Ascending aorta (tissue), 2 donors: ENCODE data around the gene ARL6. TPM values are rescaled to one million over a fixed set of nuclear protein-coding genes. Genes with fewer than 3 reads are reported as not detected.
A peak's percentile ranks its signal among the peaks of the same experiment; 100 is the strongest.

Source experiments
- DNase-seq, 2 donors: peaks; one replicate each; pipeline ENCODE4 v3.0.0-alpha.2; 2019; ENCODE audit warnings: low spot score in 2 of 2
- H3K27ac ChIP-seq, 2 donors: fragments of 200-600 bp; sonication (generic); one replicate each; pipeline ENCODE4 v1.5.1; 2016 to 2017; ENCODE audit warnings: mild to moderate bottlenecking in 1 of 2
- H3K27me3 ChIP-seq: fragments of 200-600 bp; sonication (generic); one replicate; pipeline ENCODE4 v1.5.1; 2017
- H3K36me3 ChIP-seq, 2 donors: fragments of 200-600 bp; sonication (generic); one replicate each; pipeline ENCODE4 v1.5.1; 2016
- H3K4me1 ChIP-seq, 2 donors: fragments of 200-600 bp; sonication (generic); one replicate each; pipeline ENCODE4 v1.5.1; 2016 to 2017; ENCODE audit warnings: mild to moderate bottlenecking in 1 of 2
- H3K4me3 ChIP-seq, 2 donors: fragments of 200-600 bp; sonication (generic); one replicate each; pipeline ENCODE4 v1.5.1; 2016 to 2017; ENCODE audit warnings: mild to moderate bottlenecking in 1 of 2
- H3K9me3 ChIP-seq, 2 donors: fragments of 200-600 bp; sonication (generic); one replicate each; pipeline ENCODE4 v1.5.1; 2016
- intact Hi-C: fragments of 100-400 bp; cut with DNase I; formaldehyde crosslinking; loops from one replicate; pipeline ENCODE4 v1.15.1; 2023
- total RNA-seq: library from RNA; depleted of rRNA; stranded (reverse); fragments of >200 nt; gene quantifications from one replicate; pipeline ENCODE4 v1.1.0, GENCODE V29; 2016
- TF ChIP-seq, protein P1 (sequence below), 3 experiments: fragments of 200-600 bp in 2 of 3; fragments of 450-650 bp in 1 of 3; sonication (generic) in 2 of 3; IDR thresholded peaks; one replicate each; pipeline ENCODE4 v1.5.1; 2016 to 2019; ENCODE audit warnings: antibody characterized with exemption in 3 of 3, mild to moderate bottlenecking in 1 of 3, moderate library complexity in 1 of 3

ARL6 gene
- total RNA-seq, 1 donor from 2014 or later = 18.5 TPM

DNA sequence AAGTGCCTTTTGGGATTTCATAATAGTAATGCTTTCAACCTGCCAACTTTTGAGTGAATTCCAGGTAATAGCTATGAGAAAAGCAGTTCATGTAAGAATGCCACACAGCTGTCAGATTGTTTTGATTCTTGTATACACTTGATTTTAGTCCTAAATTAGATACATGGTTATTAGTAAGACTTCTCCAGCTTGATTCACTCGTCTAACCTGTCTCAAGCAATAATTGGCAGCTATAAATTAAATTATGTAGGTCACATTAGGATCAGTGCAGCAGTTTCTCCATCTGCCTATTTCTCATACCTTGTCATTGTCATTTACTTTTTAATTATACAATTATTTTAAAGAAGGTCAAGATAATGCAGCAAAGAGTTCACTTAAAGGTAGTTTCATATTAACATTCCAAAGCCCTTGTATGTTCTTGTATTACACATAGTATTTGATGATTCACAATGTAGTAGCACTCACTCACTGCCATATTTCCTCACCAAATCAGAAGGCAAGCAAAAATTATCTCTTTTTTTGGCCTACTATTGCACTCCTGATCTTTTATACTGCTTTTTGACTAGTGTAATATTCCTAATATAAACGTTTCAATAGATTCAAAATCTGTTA lies 46.3 kb downstream of the ARL6 start:
- intact Hi-C loops = no loop called here
- H3K4me3 ChIP-seq = no peak overlapping the region
- H3K9me3 ChIP-seq = no peaks in the 10 kb centered on the region

DNA sequence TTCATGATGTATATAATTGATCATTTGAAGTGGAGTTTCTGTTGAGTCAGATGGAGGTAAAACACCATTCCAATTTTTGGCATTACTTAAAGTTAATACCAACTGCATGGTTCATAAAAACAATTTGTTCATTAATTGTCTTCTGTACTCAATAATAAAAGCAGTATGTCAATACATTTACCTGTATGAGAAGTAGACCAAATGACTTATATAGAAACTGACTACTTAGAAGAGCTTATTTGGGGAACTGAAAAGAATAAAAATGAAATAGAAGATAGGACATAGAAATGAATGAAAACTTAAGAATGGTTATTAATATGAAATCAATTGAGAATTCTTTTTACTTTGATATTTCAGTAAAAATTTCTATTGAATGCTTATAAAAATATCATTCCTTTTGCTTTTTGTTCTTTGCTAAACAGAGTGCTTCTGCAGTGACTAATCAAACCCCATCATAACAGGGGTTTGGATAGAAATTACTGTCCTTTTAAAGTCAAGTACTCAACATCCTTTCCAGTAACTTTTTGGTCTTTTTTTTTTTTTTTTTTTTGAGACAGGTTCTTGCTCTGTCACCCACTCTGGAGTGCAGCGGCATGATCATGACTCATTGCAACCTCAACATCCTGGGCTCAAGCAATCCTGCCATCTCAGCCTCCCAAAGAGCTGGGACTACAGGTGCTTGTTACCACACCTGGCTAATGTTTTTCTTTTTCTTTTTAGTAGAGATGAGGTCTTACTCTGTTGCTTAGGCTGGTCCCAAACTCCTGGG lies 50.8 kb downstream of the ARL6 start:
- no peak overlapping the region for H3K27ac ChIP-seq
- no peaks in the 10 kb centered on the region for H3K4me1 ChIP-seq
- DNase-seq = no peak
- TF ChIP-seq, protein P1, sequence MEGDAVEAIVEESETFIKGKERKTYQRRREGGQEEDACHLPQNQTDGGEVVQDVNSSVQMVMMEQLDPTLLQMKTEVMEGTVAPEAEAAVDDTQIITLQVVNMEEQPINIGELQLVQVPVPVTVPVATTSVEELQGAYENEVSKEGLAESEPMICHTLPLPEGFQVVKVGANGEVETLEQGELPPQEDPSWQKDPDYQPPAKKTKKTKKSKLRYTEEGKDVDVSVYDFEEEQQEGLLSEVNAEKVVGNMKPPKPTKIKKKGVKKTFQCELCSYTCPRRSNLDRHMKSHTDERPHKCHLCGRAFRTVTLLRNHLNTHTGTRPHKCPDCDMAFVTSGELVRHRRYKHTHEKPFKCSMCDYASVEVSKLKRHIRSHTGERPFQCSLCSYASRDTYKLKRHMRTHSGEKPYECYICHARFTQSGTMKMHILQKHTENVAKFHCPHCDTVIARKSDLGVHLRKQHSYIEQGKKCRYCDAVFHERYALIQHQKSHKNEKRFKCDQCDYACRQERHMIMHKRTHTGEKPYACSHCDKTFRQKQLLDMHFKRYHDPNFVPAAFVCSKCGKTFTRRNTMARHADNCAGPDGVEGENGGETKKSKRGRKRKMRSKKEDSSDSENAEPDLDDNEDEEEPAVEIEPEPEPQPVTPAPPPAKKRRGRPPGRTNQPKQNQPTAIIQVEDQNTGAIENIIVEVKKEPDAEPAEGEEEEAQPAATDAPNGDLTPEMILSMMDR (IDR thresholded peaks at IDR 0.05) = no peak
- no peaks in the 10 kb centered on the region for H3K27me3 ChIP-seq
- no peak overlapping the region for H3K4me3 ChIP-seq
- H3K36me3 ChIP-seq = no peaks in the 10 kb centered on the region
- intact Hi-C loops = no loop called here
- H3K9me3 ChIP-seq = no peaks in the 10 kb centered on the region

More for the DNA sequence above, 46.3 kb downstream of the ARL6 start:
- DNase-seq = no peak
- no peaks in the 10 kb centered on the region for H3K27me3 ChIP-seq
- TF ChIP-seq, protein P1 (IDR thresholded peaks at IDR 0.05) = no peak
- no peaks in the 10 kb centered on the region for H3K36me3 ChIP-seq
- H3K27ac ChIP-seq = no peak overlapping the region
- H3K4me1 ChIP-seq = no peaks in the 10 kb centered on the region

DNA sequence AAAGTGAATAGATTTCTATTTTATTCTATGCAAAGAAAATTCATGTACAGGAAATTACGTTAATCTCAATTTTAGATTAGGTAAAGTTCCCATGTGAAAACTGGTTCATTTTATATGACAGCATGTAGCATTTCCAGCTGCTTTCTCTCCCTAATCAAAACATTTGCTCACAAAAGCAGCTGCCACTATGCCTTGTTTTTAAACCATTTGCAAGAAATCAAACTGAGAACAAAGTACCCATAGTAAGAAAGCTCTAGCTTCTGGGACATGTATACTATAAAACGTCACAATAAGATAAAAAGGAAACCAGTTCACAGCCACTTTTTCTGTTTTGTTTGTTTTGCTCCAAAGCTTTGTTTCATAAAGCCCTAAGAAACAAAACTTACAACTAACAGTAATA lies 52.3 kb downstream of the ARL6 start:
- Histone ChIP-seq H3K36me3 (no peaks in the 10 kb centered on the region), H3K9me3 (no peaks in the 10 kb centered on the region), H3K4me3 (no peak overlapping the region), H3K4me1 (no peaks in the 10 kb centered on the region), H3K27me3 (no peaks in the 10 kb centered on the region), H3K27ac (no peak overlapping the region)
- no peak for DNase-seq
- intact Hi-C loops = no loop called here
- TF ChIP-seq, protein P1 (IDR thresholded peaks at IDR 0.05) = no peak

DNA sequence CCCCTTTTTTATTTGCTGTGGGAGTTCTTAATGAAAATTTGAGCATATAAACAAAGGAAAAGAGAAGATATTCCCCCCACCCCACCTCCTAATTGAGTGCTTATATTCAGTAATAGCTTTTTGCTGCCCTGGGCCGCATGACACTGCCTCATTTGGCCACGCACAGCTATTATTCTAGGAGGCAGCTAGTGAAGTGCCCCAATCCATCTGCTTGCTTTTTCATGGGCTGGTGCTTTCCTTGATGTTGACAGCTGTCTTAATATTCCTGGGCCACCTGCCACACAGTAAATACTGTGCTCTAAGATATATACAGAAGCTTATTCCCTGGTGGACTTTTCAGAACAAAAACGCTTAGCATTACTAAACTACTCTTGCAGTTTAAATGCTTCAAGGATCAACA lies 53.4 kb downstream of the ARL6 start:
- Histone ChIP-seq H3K4me3 (no peak overlapping the region), H3K27me3 (no peaks in the 10 kb centered on the region), H3K9me3 (no peaks in the 10 kb centered on the region), H3K27ac (no peak overlapping the region), H3K4me1 (no peaks in the 10 kb centered on the region), H3K36me3 (no peaks in the 10 kb centered on the region)
- TF ChIP-seq, protein P1 (IDR thresholded peaks at IDR 0.05) = no peak
- no peak for DNase-seq
- intact Hi-C loops = no loop called here

DNA sequence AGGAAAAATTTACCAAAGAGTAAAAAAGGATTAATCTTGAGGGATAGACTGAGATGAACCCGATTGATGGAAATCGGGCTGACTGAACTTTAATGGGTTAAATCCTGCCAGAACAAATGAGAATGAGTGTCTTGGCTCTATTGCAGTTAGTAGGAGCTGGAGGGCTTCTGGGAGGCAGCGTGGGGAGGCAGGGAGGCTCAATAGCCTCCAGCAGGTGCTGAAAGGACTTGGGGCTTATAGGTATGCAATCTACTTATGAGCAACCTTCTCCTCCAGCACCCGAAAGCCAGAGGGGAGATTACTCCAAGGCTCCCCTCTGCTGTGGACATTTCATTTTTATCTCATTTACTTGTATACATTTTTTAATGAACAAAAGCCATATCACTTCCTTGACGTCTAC lies 56.2 kb downstream of the ARL6 start:
- H3K4me1 ChIP-seq = peaks cover 0 to 3% of the 10 kb centered on the region in 2 donors
- TF ChIP-seq, protein P1 (IDR thresholded peaks at IDR 0.05) = no peak
- no peak overlapping the region for H3K27ac ChIP-seq
- no peaks in the 10 kb centered on the region for H3K9me3 ChIP-seq
- intact Hi-C loops = loop anchor here (1.0 to 10.0 kb wide), 2 partner anchors 152 to 704 kb away; partner anchors contain the start of genes CLDND1 and RIOX2
- H3K4me3 ChIP-seq = peak overlapping the region; percentile 65 to 94
- no peaks in the 10 kb centered on the region for H3K36me3 ChIP-seq
- H3K27me3 ChIP-seq = no peaks in the 10 kb centered on the region
- no peak for DNase-seq
